Brain microvascular endothelial cell (primary cell): ENCODE results near the gene IFTAP.

Experiments used
- DNase-seq: peaks from one replicate; pipeline ENCODE4 v3.0.0-alpha.2; 2020
- H3K27ac ChIP-seq: fragments of 250-450 bp; sonication (Bioruptor Pico); 2 replicates; pipeline ENCODE4 v1.5.1; 2020; ENCODE audit warnings: mild to moderate bottlenecking, moderate library complexity
- H3K27me3 ChIP-seq: fragments of 250-450 bp; sonication (Bioruptor Pico); replicated peaks from 2 replicates; pipeline ENCODE4 v1.5.1; 2020; ENCODE audit warnings: mild to moderate bottlenecking
- H3K36me3 ChIP-seq: fragments of 250-450 bp; sonication (Bioruptor Pico); replicated peaks from 2 replicates; pipeline ENCODE4 v1.5.1; 2020; ENCODE audit warnings: mild to moderate bottlenecking
- H3K4me3 ChIP-seq: 2 replicates; pipeline ENCODE4 v1.5.1; 2011; ENCODE audit warnings: low read depth, mild to moderate bottlenecking, control low read depth, low read length, moderate library complexity
- in situ Hi-C: cut with HindIII; loops from 2 replicates; pipeline ENCODE4 v1.10.0; 2017; ENCODE audit warnings: low sequenced_read_pairs, low pct_ligation_motif_present
- TF ChIP-seq, protein P1 (sequence below): IDR thresholded peaks from 2 replicates; pipeline ENCODE4 v1.5.1; 2011; ENCODE audit warnings: low read depth, mild to moderate bottlenecking, moderate library complexity, low read length, control low read depth, inconsistent platforms; ENCODE audit errors: missing control alignments

IFTAP gene

DNA sequence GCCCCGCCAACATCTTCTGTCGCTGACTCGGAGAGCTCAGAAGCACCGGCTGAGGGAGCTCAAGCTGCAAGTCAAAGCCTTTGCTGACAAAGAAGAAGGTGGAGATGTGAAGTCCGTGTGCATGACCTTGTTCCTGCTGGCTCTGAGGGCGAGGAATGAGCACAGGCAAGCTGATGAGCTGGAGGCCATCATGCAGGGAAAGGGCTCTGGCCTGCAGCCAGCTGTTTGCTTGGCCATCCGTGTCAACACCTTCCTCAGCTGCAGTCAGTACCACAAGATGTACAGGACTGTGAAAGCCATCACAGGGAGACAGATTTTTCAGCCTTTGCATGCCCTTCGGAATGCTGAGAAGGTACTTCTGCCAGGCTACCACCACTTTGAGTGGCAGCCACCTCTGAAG lies 19.8 kb upstream of the IFTAP start:
- Histone ChIP-seq H3K4me3 (no peak overlapping the region), H3K27me3 (no peaks in the 10 kb centered on the region), H3K36me3 (no peaks in the 10 kb centered on the region), H3K27ac (no peak overlapping the region)
- in situ Hi-C loops = no loop called here
- TF ChIP-seq, protein P1, sequence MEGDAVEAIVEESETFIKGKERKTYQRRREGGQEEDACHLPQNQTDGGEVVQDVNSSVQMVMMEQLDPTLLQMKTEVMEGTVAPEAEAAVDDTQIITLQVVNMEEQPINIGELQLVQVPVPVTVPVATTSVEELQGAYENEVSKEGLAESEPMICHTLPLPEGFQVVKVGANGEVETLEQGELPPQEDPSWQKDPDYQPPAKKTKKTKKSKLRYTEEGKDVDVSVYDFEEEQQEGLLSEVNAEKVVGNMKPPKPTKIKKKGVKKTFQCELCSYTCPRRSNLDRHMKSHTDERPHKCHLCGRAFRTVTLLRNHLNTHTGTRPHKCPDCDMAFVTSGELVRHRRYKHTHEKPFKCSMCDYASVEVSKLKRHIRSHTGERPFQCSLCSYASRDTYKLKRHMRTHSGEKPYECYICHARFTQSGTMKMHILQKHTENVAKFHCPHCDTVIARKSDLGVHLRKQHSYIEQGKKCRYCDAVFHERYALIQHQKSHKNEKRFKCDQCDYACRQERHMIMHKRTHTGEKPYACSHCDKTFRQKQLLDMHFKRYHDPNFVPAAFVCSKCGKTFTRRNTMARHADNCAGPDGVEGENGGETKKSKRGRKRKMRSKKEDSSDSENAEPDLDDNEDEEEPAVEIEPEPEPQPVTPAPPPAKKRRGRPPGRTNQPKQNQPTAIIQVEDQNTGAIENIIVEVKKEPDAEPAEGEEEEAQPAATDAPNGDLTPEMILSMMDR = no peak
- no peak for DNase-seq

DNA sequence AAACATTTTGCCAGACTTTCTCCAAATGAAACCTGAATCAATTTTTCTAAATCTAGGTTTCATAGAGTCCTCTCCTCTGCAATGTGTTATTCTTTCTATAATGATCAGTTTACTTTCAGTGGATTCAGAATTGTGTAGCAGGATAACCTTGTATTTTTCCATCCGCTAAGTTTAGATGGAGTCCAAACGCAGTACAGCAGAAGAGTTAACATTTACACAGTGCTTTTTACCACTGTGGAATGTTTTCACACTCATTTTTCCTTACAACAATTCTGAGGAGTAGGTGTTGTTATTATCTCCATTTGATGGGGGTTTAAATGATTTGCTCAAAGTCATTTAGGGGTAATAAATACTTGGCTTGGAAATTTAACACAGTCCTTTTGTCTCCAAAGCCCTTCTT lies 16.9 kb upstream of the IFTAP start:
- TF ChIP-seq, protein P1 = no peak
- DNase-seq = no peak
- no peak overlapping the region for H3K4me3 ChIP-seq
- no peaks in the 10 kb centered on the region for H3K36me3 ChIP-seq
- H3K27me3 ChIP-seq = no peaks in the 10 kb centered on the region
- no peak overlapping the region for H3K27ac ChIP-seq
- in situ Hi-C loops = no loop called here

DNA sequence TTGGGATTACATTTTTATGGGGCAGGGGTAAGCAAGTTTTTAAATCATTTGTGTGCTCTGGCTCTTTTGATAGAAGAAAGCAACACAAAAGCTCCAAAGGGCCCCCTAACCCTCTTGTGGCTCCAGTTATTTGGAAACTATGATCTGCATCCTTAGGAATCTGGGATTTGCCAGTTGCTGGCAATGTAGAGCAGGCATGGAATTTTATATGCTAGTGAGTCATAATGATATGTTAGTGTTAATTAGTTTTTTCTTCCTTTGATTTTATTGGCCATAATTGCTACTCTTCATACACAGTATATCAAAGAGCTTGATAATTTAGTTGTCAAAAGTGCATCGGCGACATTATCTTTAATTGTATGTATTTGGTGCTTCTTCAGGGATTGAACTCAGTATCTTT lies 16.4 kb upstream of the IFTAP start:
- no peak for DNase-seq
- in situ Hi-C loops = no loop called here
- Histone ChIP-seq H3K36me3 (no peaks in the 10 kb centered on the region), H3K27me3 (no peaks in the 10 kb centered on the region), H3K4me3 (no peak overlapping the region), H3K27ac (no peak overlapping the region)
- TF ChIP-seq, protein P1 = no peak

DNA sequence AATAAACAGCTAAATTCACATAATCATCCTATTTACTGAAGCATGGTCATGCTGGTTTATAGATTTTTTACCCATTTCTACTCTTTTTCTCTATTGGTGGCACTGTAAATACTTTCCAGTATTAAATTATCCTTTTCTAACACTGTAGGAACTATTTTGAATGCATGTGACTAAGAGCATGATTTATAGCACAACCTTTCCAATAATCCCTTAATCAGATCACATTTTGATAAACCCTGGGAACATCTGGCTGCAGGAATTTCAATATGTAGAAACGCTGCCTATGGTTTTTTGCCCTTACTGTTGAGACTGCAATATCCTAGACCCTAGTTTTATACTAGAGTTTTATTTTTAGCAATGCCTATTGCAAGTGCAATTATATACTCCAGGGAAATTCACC lies 15.8 kb upstream of the IFTAP start:
- Histone ChIP-seq H3K27me3 (no peaks in the 10 kb centered on the region), H3K27ac (no peak overlapping the region), H3K4me3 (no peak overlapping the region), H3K36me3 (no peaks in the 10 kb centered on the region)
- TF ChIP-seq, protein P1 = no peak
- DNase-seq = no peak
- in situ Hi-C loops = no loop called here

DNA sequence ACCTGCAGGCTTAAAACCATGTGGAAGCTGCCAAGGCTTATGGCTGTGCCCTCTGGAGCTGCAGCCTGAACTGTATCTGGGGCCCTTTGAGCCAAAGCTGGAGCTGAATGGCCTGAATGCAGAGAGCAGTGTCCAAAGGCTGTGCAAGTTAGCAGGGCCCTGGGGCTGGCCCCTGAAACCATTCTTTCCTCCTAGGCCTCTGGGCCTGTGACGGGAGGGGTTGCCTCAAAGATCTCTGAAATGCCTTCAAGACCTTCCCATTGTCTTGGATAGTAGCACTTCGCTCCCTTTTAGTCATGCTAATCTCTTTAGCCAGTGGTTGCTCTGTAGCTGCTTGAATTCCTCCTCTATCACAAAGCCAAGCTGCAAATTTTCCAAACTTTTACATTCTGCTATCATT lies 12.8 kb upstream of the IFTAP start:
- no peak overlapping the region for H3K27ac ChIP-seq
- no peak for DNase-seq
- in situ Hi-C loops = no loop called here
- no peaks in the 10 kb centered on the region for H3K27me3 ChIP-seq
- H3K36me3 ChIP-seq = no peaks in the 10 kb centered on the region
- TF ChIP-seq, protein P1 = no peak
- no peak overlapping the region for H3K4me3 ChIP-seq

DNA sequence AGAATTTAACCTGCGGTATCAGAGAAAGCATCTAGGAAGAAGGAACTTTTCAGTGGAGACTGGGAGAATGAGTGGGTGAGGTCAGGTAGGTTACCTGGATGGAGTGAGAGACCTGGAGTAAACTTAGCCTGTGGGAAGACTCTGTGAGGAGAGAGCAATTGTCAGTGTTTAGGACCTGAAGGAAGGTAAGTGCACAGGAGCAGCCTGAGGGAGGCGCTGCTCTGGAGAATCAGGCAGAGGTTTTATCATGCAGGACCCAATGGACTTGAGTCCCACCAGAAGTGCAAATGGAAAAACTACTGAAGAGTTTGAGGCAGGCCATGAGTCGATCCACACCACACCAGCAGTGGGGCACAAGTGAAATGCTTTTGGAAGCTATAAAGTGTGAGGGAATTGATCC lies 10.6 kb upstream of the IFTAP start:
- Histone ChIP-seq H3K27me3 (no peaks in the 10 kb centered on the region), H3K36me3 (no peaks in the 10 kb centered on the region), H3K27ac (no peak overlapping the region), H3K4me3 (no peak overlapping the region)
- in situ Hi-C loops = no loop called here
- no peak for DNase-seq
- TF ChIP-seq, protein P1 = no peak
